SU-DHL-6 (cell line): ENCODE data around the gene PLA1A.

Experiments used
- EZH2phosphoT487 ChIP-seq: fragments of 200-600 bp; sonication (generic), shearing (Covaris generic); conservative IDR thresholded peaks from 2 replicates; pipeline ENCODE4 v1.6.1; 2018; ENCODE audit warnings: mild to moderate bottlenecking, antibody characterized with exemption, low read length, moderate library complexity, mixed read lengths
- TF ChIP-seq, protein P1 (sequence below): fragments of 200-600 bp; sonication (generic); IDR thresholded peaks from one replicate; pipeline ENCODE4 v1.5.1; 2017; ENCODE audit warnings: antibody characterized with exemption, mild to moderate bottlenecking, low read length, moderate library complexity; ENCODE audit not compliant: insufficient read depth, poor library complexity, severe bottlenecking

DNA sequence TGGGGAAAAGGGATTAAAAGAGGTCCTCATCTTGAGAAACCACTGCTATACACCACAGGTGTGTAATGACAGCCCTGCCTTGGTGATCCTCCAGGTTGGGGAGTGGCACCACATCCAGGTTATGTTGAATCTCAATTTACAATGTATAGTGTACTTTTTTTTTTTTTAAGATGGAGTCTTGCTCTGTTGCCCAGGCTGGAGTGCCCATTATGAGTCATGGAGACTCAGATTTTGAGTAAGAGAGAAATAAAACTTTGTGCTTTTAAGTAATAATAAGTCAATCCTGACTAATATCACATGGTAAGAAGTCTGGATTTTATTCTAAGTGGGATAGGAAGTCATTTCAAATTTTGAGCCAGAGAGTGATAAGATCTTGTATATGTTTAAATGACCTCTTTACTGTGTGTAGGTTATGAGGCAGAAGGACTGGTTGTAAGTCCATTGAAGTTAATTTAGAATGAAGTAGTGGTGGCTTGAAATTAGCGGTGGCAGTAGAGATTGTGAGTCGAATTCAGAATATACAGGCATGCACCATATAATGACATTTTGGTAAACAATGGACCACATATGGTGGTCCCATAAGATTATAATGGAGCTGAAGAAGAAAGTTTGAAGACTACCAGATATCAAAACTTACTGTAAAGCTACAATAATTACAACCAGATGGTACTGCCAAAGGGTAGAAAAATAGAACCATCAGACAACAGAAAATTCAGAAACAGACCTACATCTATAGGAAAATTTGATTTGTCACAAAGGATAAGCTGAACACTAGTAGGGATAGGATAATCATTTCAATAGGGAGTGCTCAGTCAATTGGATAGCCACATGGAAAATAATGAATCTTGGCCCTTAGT lies 42.0 kb downstream of the PLA1A start:
- TF ChIP-seq, protein P1, sequence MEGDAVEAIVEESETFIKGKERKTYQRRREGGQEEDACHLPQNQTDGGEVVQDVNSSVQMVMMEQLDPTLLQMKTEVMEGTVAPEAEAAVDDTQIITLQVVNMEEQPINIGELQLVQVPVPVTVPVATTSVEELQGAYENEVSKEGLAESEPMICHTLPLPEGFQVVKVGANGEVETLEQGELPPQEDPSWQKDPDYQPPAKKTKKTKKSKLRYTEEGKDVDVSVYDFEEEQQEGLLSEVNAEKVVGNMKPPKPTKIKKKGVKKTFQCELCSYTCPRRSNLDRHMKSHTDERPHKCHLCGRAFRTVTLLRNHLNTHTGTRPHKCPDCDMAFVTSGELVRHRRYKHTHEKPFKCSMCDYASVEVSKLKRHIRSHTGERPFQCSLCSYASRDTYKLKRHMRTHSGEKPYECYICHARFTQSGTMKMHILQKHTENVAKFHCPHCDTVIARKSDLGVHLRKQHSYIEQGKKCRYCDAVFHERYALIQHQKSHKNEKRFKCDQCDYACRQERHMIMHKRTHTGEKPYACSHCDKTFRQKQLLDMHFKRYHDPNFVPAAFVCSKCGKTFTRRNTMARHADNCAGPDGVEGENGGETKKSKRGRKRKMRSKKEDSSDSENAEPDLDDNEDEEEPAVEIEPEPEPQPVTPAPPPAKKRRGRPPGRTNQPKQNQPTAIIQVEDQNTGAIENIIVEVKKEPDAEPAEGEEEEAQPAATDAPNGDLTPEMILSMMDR, result no peak
- TF ChIP-seq EZH2phosphoT487, result no peak
